K562 (cell line): Measurements from ENCODE around the gene SNX17. TPM values are rescaled to one million over a fixed set of nuclear protein-coding genes. Genes with fewer than 3 reads are reported as not detected.

ENCODE experiments used
- ATF7 ChIP-seq: fragments of 450-650 bp; IDR thresholded peaks from 2 replicates; pipeline ENCODE4 v1.7.1; 2014; ENCODE audit warnings: mild to moderate bottlenecking, moderate library complexity
- CREM ChIP-seq: IDR thresholded peaks from 2 replicates; pipeline ENCODE4 v1.6.1; 2014; ENCODE audit warnings: antibody characterized with exemption, low read depth
- CXXC5 ChIP-seq: fragments of 250-450 bp; sonication (Bioruptor Pico); IDR thresholded peaks from 2 replicates; pipeline ENCODE4 v1.8.0; 2022; ENCODE audit warnings: inconsistent platforms, mild to moderate bottlenecking, moderate library complexity
- E2F8 ChIP-seq: fragments of 450-650 bp; IDR thresholded peaks from 2 replicates; pipeline ENCODE4 v1.7.1; 2018; ENCODE audit warnings: mild to moderate bottlenecking, low read depth; ENCODE audit not compliant: partially characterized antibody
- GTF3C2 ChIP-seq: IDR thresholded peaks from 3 replicates; pipeline ENCODE4 v1.6.1; 2011; ENCODE audit warnings: borderline replicate concordance, mild to moderate bottlenecking, moderate library complexity; ENCODE audit not compliant: insufficient read length; ENCODE audit errors: extremely low read depth
- HDAC2 ChIP-seq: fragments of 450-650 bp; IDR thresholded peaks from 2 replicates; pipeline ENCODE4 v1.6.1; 2016; ENCODE audit warnings: mild to moderate bottlenecking
- KDM5B ChIP-seq: fragments of 200-600 bp; sonication (generic); IDR thresholded peaks from 2 replicates; pipeline ENCODE4 v1.6.1; 2012; ENCODE audit warnings: low read depth, mild to moderate bottlenecking, moderate library complexity, low read length, control low read depth, inconsistent platforms; ENCODE audit not compliant: insufficient replicate concordance
- KLF6 ChIP-seq: fragments of 250-450 bp; sonication (Bioruptor Pico); IDR thresholded peaks from 2 replicates; pipeline ENCODE4 v1.4.0; 2020; ENCODE audit warnings: mild to moderate bottlenecking, moderate library complexity, borderline replicate concordance
- MAX ChIP-seq: sonication (generic); formaldehyde crosslinking; IDR thresholded peaks from 2 replicates; pipeline ENCODE4 v1.9.0; 2022; ENCODE audit warnings: mild to moderate bottlenecking, missing genetic modification reagents
- NBN ChIP-seq: fragments of 450-650 bp; IDR thresholded peaks from 2 replicates; pipeline ENCODE4 v1.6.1; 2016; ENCODE audit warnings: low read depth, mild to moderate bottlenecking
- NR3C1 ChIP-seq: sonication (generic); formaldehyde crosslinking; IDR thresholded peaks from 2 replicates; pipeline ENCODE4 v1.8.1; 2022; ENCODE audit warnings: missing genetic modification reagents
- PHB ChIP-seq: fragments of 250-450 bp; sonication (Bioruptor Pico); IDR thresholded peaks from 2 replicates; pipeline ENCODE4 v1.5.0; 2021
- ZBTB11 ChIP-seq, 3 experiments: fragments of 200-800 bp in 1 of 3; fragments of 250-450 bp in 1 of 3; fragments of 450-650 bp in 1 of 3; sonication (Bioruptor Pico) in 1 of 3; sonication (Bioruptor generic) in 1 of 3; formaldehyde crosslinking in 1 of 3; IDR thresholded peaks; 2 replicates each; pipeline versions ENCODE4 v1.6.1 to v1.8.0; 2016 to 2022; ENCODE audit warnings: mild to moderate bottlenecking in 2 of 3, missing genetic modification characterization in 2 of 3, missing compliant biosample characterization in 1 of 3, moderate library complexity in 1 of 3
- ZNF57 ChIP-seq: fragments of 450-650 bp; formaldehyde crosslinking; IDR thresholded peaks from 2 replicates; pipeline ENCODE4 v1.4.0; 2020; ENCODE audit warnings: mild to moderate bottlenecking, moderate library complexity
- polyA plus RNA-seq, 8 experiments: library from polyadenylated mRNA; depleted of rRNA in 4 of 8; stranded (reverse) in 5 of 8; unstranded in 3 of 8; fragments of >200 nt; fragmentation: Nextera tagmentation in 2 of 8; fragmentation: Illumina TruSeq in 1 of 8; extraction: Ambion mirVana in 2 of 8; extraction: Trizol in 1 of 8; gene quantifications; 2 replicates each; pipeline versions ENCODE4 v1.2.1 to v1.2.3, GENCODE V29; 2011 to 2014; ENCODE audit warnings: inconsistent platforms in 1 of 8, missing spikeins in 1 of 8
- total RNA-seq, 7 experiments: library from RNA; depleted of rRNA in 6 of 7; stranded (reverse); fragments of >200 nt in 6 of 7; fragmentation: Illumina TruSeq in 2 of 7; extraction: Trizol in 2 of 7; gene quantifications; 2 replicates each; pipeline versions ENCODE4 v1.2.1 to v1.2.3, GENCODE V29; 2011 to 2021; ENCODE audit warnings: low replicate concordance in 1 of 7
- TF ChIP-seq, protein P1 (sequence below): IDR thresholded peaks from 2 replicates; pipeline ENCODE4 v1.6.1; 2014; ENCODE audit warnings: antibody characterized with exemption

SNX17 gene
- total and polyA plus RNA-seq, 9 of the 15 experiments (the other 6 are each of a cell fraction or from before 2014, with no cell fraction given), result 3.0 to 75.7 (median 54.6) TPM

DNA sequence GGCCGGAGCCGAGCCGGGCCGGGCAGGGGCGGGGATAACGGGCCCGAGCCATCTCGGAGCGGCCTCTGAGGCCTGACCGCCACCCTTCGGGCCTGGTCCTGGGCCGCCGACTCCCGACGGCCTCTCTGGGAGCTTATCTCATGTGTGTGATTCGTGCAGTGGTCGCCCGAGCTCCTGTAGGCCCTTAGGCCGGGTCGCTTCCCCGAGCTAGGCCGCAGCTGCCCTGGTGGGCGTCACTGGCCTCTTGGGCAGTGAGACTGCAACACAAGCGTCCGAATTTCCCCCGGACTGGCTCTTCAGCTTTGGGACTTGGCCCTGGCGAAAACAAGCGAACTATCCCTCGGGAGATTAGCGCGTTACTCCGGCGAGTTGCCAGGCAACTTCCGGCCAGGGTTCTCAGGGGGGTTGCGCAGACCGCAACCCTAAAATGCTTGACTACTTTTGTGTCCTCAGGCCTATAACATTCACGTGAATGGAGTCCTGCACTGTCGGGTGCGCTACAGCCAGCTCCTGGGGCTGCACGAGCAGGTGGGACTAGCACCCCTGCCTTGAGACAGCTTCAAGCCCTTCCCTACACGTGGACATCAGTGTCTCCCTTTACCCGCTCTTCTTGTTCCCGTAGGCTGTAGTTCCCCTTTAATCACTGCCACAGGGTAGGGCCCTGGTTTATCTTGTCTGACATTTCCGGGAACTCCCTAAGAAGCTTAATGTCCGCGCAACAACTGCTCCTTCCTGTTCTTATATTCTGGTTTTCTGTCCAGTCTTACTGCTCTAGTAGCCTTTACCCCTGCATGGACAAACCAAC, 602 bp downstream of the SNX17 start (continued):
- TF ChIP-seq GTF3C2 (no peak), ATF7 (0 out of 2 replicates have a peak, but pooled peaks have one; percentile 37), ZNF57 (CRISPR knock-in tag) (0 out of 2 replicates have a peak, but pooled peaks have one; percentile 23), HDAC2 (peak; percentile 69; the same call in 1 of the 2 replicates), KLF6 (CRISPR knock-in tag) (peak; percentile 45; the same call in 1 of the 2 replicates), MAX (CRISPR knock-in tag) (peak; percentile 88), CXXC5 (CRISPR knock-in tag) (peak; percentile 38), ZBTB11 (CRISPR knock-in tag; IDR thresholded peaks at IDR 0.05) (peak in 1 of 3 experiments; percentile 22; a peak in 1 of 6 replicates), PHB (CRISPR knock-in tag) (0 out of 2 replicates have a peak, but pooled peaks have one; percentile 20), CREM (peak; percentile 36; the same call in 1 of the 2 replicates), NR3C1 (CRISPR knock-in tag) (peak; percentile 68; the same call in 1 of the 2 replicates), KDM5B (peak; percentile 53), NBN (peak; percentile 22; the same call in 1 of the 2 replicates), E2F8 (peak; percentile 38)
- TF ChIP-seq, protein P1, sequence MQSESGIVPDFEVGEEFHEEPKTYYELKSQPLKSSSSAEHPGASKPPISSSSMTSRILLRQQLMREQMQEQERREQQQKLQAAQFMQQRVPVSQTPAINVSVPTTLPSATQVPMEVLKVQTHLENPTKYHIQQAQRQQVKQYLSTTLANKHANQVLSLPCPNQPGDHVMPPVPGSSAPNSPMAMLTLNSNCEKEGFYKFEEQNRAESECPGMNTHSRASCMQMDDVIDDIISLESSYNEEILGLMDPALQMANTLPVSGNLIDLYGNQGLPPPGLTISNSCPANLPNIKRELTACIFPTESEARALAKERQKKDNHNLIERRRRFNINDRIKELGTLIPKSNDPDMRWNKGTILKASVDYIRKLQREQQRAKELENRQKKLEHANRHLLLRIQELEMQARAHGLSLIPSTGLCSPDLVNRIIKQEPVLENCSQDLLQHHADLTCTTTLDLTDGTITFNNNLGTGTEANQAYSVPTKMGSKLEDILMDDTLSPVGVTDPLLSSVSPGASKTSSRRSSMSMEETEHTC, result no peak
